Keratinocyte (primary cell): ENCODE data around the gene RMC1.

Source experiments
- CTCF ChIP-seq, 3 experiments: IDR thresholded peaks in 1 of 3; conservative IDR thresholded peaks in 1 of 3; optimal IDR thresholded peaks in 1 of 3; 2 replicates in 2 of 3; 3 replicates in 1 of 3; pipeline versions ENCODE3 to v1.5.1; 2011; ENCODE audit warnings: low read length in 3 of 3, mild to moderate bottlenecking in 3 of 3, moderate library complexity in 2 of 3, control low read depth in 1 of 3, inconsistent platforms in 1 of 3; ENCODE audit not compliant: insufficient read depth in 2 of 3; ENCODE audit errors: extremely low read depth in 1 of 3
- EZH2 ChIP-seq: IDR thresholded peaks from one replicate; pipeline ENCODE4 v1.6.1; 2012; ENCODE audit warnings: inconsistent platforms, mild to moderate bottlenecking, low read length, moderate library complexity

GRCh38 chr18:23548719-23549118 is 45.4 kb downstream of the RMC1 start:
- no peak for TF ChIP-seq CTCF (optimal IDR thresholded peaks at IDR 0.05 in 1 of 3, IDR thresholded peaks at IDR 0.05 in 1 of 3, conservative IDR thresholded peaks at IDR 0.05 in 1 of 3; ENCODE audit: extremely low read depth in 1 of 3, insufficient read depth in 2 of 3, low read length in 3 of 3)
- TF ChIP-seq EZH2: no peak
